ENCODE data around the gene SESN3. TPM values are rescaled to one million over a fixed set of nuclear protein-coding genes. Genes with fewer than 3 reads are reported as not detected.

Gene SESN3
- total RNA-seq, 1 experiment from 2014 or later: 36.8 TPM

DNA sequence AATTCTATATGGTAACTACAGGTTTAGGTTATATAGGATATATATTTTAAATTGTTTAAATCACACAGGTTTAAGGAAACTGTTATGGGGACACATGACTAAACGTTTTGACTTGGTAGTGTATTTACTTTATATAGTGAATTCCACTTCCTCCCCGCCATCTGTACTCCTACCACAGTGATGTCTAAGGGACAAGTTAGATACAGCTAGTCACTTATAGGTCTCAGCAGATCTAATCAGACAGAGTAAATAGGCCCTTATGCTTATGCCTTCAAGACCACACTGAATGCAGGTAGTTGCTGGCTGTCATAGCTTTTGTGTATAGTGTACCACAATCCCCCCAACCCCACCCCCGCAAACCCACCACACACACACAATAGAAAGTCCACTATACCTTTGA lies 8.2 kb downstream of the SESN3 start:
- Histone ChIP-seq H2BK20ac (ENCODE audit: low read depth, low read length, poor library complexity, severe bottlenecking) (no peak overlapping the region), H3K56ac (ENCODE audit: insufficient read length, low read depth, low read length) (no peak overlapping the region), H2BK15ac (ENCODE audit: low read depth, low read length) (no peak overlapping the region), H3T11ph (ENCODE audit: low read length) (no peak overlapping the region), H3K9me3 (ENCODE audit: control insufficient read depth, low read depth, low read length) (no peaks in the 10 kb centered on the region), H2BK120ac (ENCODE audit: low read depth, low read length, poor library complexity, severe bottlenecking) (no peak overlapping the region), H4K20me1 (ENCODE audit: control insufficient read depth, insufficient read depth, insufficient read length) (no peaks in the 10 kb centered on the region), H3K79me1 (ENCODE audit: insufficient read depth, low read depth, low read length, poor library complexity, severe bottlenecking) (peaks cover 3% of the 10 kb centered on the region), H3K79me2 (ENCODE audit: insufficient read depth, low read length) (peaks cover 4% of the 10 kb centered on the region; the same call in 1 of the 2 replicates), H3K27ac (ENCODE audit: insufficient read length, low read depth, low read length) (no peak overlapping the region), H3K23ac (ENCODE audit: insufficient read length, low read depth, low read length) (no peak overlapping the region), H2BK5ac (ENCODE audit: insufficient read length, low read length) (no peak overlapping the region), H2AFZ (ENCODE audit: low read length) (no peak overlapping the region), H3K23me2 (ENCODE audit: insufficient read length, low read depth, low read length, poor library complexity, severe bottlenecking) (no peaks in the 10 kb centered on the region), H2BK12ac (ENCODE audit: insufficient read length, low read depth, low read length) (no peak overlapping the region), H2AK5ac (ENCODE audit: insufficient read length, low read length) (no peak overlapping the region), H3K4me2 (ENCODE audit: insufficient read depth, insufficient read length, low read length) (no peak overlapping the region), H4K5ac (ENCODE audit: insufficient read length, low read depth, low read length) (no peak overlapping the region), H4K8ac (replicated peaks; ENCODE audit: insufficient read length, low read depth, low read length) (no peak overlapping the region), H3K4me1 (ENCODE audit: insufficient read depth, low read length) (no peaks in the 10 kb centered on the region), H3K4ac (ENCODE audit: low read depth, low read length) (no peak overlapping the region), H3K9ac (ENCODE audit: extremely low read depth, insufficient read length, low read length) (no peak overlapping the region), H3K18ac (ENCODE audit: insufficient read length, low read depth, low read length) (no peak overlapping the region), H3K27me3 (ENCODE audit: insufficient read depth, low read length) (no peaks in the 10 kb centered on the region), H4K91ac (ENCODE audit: insufficient read length, low read depth, low read length) (no peak overlapping the region), H3K14ac (ENCODE audit: insufficient read depth, low read length) (no peak overlapping the region)
- WGBS (ENCODE audit: extremely low coverage, insufficient read length, low lambda C conversion rate): no CpG with 5 or more reads among the region's 3 CpGs
- Mint-ChIP-seq H3K4me1 (peaks cover 7 to 40% of the 10 kb centered on the region in 2 experiments), H3K27ac (no peak overlapping the region), H3K27me3 (ENCODE audit: low read depth) (no peaks in the 10 kb centered on the region), H3K4me3 (no peak overlapping the region), H3K36me3 (ENCODE audit: insufficient read depth in 1 of 3, low read depth in 3 of 3) (peaks cover 0 to 3% (median 2%) of the 10 kb centered on the region in 3 experiments; a peak in 3 of 7 replicates), H3K9me3 (no peaks in the 10 kb centered on the region)
- TF ChIP-seq, protein P1, sequence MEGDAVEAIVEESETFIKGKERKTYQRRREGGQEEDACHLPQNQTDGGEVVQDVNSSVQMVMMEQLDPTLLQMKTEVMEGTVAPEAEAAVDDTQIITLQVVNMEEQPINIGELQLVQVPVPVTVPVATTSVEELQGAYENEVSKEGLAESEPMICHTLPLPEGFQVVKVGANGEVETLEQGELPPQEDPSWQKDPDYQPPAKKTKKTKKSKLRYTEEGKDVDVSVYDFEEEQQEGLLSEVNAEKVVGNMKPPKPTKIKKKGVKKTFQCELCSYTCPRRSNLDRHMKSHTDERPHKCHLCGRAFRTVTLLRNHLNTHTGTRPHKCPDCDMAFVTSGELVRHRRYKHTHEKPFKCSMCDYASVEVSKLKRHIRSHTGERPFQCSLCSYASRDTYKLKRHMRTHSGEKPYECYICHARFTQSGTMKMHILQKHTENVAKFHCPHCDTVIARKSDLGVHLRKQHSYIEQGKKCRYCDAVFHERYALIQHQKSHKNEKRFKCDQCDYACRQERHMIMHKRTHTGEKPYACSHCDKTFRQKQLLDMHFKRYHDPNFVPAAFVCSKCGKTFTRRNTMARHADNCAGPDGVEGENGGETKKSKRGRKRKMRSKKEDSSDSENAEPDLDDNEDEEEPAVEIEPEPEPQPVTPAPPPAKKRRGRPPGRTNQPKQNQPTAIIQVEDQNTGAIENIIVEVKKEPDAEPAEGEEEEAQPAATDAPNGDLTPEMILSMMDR (conservative IDR thresholded peaks at IDR 0.05): no peak
- no peak for DNase-seq

Measured in H9 (cell line).